HG03439 (cell line): ENCODE data around the gene ETS1.
"Not testable (repeated sequence)": the region's sequence is repeated elsewhere in the genome, so short reads cannot be mapped to it uniquely, and the experiment has no call there.

ENCODE experiments used
- ATAC-seq: cut with Tn5 transposase; IDR thresholded peaks from one replicate; pipeline ENCODE4 v1.9.1; 2021; ENCODE audit warnings: mild to moderate bottlenecking, moderate library complexity; ENCODE audit not compliant: unreplicated experiment

ETS1 gene

GRCh38 chr11:128469220-128469619 is 118.1 kb downstream of the ETS1 start:
- peak; percentile 45 for ATAC-seq

- ATAC-seq = no peak
These were observed 119.2 kb downstream of the ETS1 start for GRCh38 chr11:128468111-128468510.

- ATAC-seq = no peak
These were observed 119.7 kb downstream of the ETS1 start for GRCh38 chr11:128467610-128468041.

GRCh38 chr11:128467041-128467440 is 120.3 kb downstream of the ETS1 start:
- ATAC-seq = no peak

- no peak for ATAC-seq
These were observed 121.2 kb downstream of the ETS1 start for GRCh38 chr11:128465946-128466705.

GRCh38 chr11:128465531-128465930 is 121.8 kb downstream of the ETS1 start:
- ATAC-seq = no peak

GRCh38 chr11:128464878-128465450 is 122.4 kb downstream of the ETS1 start:
- ATAC-seq = no peak

GRCh38 chr11:128463979-128464378 is 123.4 kb downstream of the ETS1 start:
- ATAC-seq = no peak

GRCh38 chr11:128463371-128463829 is 124.0 kb downstream of the ETS1 start:
- no peak for ATAC-seq

- ATAC-seq = no peak
These were observed 124.4 kb downstream of the ETS1 start for GRCh38 chr11:128462922-128463321.

- ATAC-seq = no peak
These were observed 125.2 kb downstream of the ETS1 start for GRCh38 chr11:128462189-128462588.

GRCh38 chr11:128458321-128458720 is 129.0 kb downstream of the ETS1 start:
- ATAC-seq = no peak

- ATAC-seq = no peak
These were observed 129.5 kb downstream of the ETS1 start for GRCh38 chr11:128457874-128458273.

GRCh38 chr11:128456566-128457268 is 130.6 kb downstream of the ETS1 start:
- no peak for ATAC-seq

GRCh38 chr11:128455766-128456165 is 131.6 kb downstream of the ETS1 start:
- no peak for ATAC-seq

GRCh38 chr11:128453444-128454336 is 133.7 kb downstream of the ETS1 start:
- no peak for ATAC-seq

- no peak for ATAC-seq
These were observed 135.5 kb downstream of the ETS1 start for GRCh38 chr11:128451652-128452470.

GRCh38 chr11:128450882-128451651 is 136.3 kb downstream of the ETS1 start:
- no peak for ATAC-seq

GRCh38 chr11:128450425-128450824 is 136.9 kb downstream of the ETS1 start:
- ATAC-seq = not testable (repeated sequence)
